GM18519 (cell line): ENCODE measurements around the gene VANGL2.

Experiments used
- ATAC-seq: cut with Tn5 transposase; IDR thresholded peaks from one replicate; pipeline ENCODE4 v1.9.1; 2021; ENCODE audit warnings: mild to moderate bottlenecking, moderate library complexity; ENCODE audit not compliant: unreplicated experiment, low FRiP score

VANGL2 gene

DNA sequence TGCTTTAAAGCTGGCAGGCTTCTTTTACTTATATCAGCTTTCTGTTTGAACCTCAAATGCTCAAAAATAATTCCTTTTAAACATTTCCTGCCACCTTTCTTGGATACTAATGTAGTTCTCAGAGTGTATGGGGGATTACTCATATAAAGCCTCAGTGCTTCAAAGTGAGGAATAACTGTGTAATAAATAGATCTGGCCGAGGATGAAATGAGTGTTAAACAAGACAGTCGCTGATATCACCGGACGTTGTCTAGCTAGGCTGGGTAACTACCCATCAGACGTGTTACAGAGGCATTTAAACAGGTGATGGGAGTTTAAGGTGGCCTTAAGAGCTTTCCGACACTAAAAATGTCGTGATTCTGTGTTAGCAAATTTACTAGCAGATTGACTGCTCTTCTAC is 53.1 kb downstream of the VANGL2 start:
- peak; percentile 42 for ATAC-seq

DNA sequence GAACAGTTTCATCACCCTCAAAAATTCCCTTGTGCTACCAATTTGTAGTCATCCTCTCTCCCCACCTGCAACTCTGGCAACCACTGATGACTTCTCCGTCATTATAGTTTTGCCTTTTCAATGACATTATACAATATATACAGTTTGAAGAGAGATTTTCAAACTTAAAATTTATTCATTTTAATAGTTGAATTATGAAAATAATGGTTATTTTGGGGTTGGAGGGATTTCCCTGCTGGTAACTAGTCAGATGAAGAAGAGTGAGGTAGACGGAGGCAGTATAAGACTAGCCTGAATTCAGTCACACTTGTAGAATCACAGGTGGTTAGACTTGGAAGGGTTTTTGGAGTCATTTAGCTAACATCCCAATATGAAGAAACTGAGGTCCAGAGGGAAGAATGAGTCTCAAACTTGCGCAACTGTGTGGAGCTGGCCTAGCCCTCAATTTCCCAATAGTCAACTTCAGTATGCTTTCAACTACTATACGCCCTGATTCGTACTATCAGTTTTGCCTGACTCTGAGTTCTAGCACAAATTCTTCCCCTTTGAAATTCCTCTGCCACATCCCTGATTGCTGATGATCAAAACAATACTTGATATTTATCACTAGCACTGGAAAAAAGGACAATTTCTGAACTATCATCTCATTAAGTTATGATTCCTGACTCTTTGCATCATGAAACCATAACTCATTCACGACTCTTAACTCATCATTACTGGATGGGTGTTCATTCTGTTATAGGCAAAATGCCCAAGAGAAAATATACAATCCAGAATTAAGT is 54.2 kb downstream of the VANGL2 start:
- no peak for ATAC-seq

DNA sequence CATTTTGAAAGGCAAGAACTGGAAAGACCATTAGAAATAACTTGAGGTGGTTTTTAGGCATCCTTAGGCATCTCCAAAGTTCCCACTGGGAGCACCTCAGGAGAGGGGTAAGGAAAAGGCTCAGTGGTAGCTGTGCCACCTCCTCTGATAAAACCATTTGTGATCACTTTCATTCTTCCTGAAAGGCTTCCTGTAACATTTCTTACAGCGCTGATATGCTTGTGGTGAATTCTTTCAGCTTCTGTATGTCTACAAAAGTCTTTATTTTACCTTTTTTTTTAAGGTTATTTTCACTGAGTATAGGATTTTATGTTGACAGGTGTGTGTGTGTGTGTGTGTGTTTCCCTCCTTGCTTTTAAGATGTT is 54.8 kb downstream of the VANGL2 start:
- no peak for ATAC-seq

DNA sequence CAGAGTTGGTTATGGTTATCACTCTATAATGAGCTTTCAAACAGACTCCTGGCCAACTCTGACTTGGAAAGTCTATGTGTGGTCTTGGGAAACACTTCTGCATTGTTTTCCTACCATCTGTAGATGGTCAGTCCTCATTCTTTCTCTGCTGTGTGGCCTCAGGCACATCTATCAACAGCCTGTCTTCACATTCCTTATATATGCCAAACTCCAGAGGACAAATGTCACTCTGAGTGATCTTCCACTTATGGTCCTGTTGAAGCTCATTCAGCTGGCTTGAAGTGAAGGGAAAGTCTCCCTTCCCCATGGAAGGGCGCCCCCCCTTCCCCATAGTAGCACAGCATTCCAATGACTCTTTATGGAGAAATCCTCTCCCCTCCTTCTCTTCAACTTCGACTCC is 58.7 kb downstream of the VANGL2 start:
- no peak for ATAC-seq

DNA sequence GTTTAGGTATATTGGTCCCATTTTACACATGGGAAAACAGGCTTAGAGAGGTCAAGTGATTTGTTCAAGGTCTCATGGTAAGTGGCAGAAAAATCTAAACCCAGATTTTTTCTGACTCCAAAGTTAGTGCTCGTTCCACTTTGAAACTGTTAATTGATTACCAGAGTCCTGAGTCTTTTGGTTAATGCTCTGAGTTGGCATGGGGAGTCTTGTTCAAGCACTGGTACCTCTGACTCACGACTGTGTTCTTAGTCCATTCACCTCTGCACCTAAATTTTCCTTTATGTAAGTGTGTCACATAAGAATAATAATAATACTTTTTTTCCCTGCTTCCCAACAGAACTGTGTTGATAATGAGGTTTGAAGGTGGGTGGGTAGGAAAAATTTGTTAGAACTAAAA is 59.3 kb downstream of the VANGL2 start:
- ATAC-seq: no peak

DNA sequence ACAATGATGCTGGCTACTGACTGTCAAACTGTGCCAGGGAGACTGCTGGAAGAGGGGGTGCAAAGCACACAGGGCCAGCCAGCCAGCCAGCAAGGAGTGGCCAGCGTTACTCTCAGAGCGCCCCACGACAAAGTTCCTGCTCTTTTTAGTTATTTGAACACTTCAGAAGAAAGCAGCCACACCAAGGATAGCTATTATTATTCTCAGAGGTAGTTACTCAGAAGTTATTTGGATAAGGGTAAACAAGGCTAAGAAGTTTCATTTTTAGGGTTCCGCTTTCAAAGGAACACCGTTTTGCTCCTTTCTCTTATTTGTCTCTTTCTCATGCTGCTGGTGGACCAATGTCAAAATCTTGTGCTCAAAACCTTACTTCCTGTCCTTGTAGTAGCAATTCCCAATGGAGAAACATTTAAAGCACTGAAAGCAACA is 59.9 kb downstream of the VANGL2 start:
- ATAC-seq: no peak

DNA sequence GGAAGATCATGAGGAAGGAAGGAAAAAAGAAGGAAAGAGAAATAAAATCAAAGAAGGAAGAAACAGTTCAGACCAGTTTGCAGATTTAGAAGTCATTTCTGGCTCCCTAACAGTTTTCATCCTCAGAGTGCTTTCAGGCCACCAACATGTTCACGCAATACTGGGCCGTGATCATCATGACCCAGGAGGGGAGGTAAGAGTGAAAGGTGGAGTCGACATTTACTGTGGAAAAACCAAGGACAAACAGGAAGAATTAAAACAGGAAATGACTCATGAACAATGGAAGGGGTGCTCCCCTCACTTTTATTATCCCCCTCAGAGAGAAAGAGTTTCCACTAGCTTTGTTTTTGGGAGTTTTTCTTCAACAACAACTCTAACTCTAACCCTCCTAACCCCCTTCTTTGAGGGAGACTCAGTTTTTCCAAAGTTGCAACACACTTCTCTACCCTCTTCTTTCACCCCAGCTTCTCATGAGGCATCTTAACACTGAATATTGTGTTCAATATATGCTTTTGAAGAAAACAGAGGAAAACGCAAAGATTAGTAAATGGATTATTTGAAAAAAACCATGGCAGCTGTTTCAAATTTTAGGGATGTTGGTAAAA is 60.4 kb downstream of the VANGL2 start:
- ATAC-seq: no peak

DNA sequence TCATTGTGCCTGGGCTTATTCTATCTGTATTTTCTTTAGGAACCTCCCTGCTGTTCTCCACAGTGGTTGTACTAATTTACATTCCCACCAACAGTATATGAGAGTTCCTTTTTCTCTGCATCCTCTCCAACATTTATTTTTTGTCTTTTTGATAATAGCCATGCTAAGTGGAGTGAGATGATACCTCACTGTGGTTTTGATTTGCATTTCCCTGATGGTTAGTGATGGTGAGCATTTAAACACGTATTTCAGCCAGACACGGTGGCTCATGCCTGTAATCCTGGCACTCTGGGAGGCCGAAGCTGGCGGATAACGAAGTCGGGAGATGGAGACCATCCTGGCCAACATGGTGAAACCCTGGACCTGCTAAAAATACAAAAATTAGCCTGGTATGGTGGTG is 64.8 kb downstream of the VANGL2 start:
- no peak for ATAC-seq

DNA sequence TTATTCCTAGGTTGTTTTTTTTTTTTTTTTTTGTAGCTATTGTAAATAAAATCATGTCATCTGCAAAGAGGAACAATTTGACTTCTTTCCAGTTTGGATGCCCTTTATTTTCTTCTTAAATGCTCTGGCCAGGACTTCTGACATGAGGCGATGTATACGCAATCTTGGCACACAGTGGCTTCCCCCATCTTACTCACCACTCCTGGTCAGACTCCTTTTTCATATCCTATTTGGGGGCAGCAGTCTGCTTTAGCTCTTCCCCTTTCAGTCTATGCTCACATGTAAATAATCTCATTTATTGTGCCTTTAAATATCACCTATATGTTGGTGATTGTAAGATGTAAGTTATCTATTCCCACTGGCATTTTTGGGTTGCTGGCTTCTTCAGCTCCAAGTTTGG is 66.6 kb downstream of the VANGL2 start:
- ATAC-seq: no peak

DNA sequence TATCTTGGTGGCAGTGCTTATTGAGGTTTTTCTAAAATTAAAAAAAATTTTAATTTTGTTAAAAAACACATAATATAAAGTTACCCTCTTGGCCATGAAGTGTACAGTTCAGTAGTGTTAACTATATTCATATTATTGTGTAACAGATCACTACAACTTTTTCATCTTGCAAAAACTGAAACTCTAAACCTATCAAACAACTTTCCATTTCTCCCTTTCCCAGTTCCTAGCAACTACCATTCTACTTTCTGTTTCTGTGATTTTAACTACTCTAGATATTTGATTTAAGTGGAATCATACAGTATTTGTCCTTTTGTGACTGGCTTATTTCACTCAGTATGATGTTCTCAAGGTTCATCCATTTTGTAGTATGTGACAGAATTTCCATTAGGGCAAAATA is 67.2 kb downstream of the VANGL2 start:
- no peak for ATAC-seq

DNA sequence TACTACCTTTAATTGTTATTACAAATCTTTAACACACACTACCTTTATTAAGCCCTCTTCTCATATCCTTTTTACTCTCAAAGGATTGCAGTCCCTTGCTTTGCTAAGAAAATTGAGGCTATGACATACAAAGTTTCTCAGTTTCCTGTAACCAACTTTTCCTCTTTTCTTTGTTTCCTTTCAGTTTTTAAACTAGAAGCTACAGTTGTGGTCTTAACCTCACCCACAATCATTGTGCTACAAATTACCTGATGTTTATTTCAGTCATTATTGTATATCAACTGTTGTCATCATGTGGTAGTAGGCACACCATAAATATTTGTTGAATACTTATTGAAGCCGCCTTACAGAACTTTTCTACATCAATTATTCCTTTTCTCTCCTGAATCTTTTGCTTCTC is 70.9 kb downstream of the VANGL2 start:
- ATAC-seq: no peak

DNA sequence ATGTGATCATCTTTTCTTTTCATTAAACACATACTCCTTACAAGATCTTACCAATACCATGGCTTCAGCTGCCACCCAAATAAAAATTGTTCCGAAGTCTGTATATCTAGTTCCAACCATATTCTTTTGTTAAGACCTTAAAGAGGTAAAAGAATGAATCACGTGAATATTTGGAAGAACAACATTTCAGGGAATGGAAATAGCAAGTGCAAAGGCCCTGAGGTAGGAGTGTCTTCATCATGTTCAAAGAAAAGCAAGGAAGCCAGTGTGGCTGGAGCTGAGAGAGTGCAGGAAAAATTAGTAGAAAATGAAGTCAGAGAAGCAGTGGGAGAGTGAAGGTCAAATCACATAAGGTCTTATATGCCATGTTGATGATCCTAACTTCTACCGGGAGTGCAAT is 71.7 kb downstream of the VANGL2 start:
- no peak for ATAC-seq

DNA sequence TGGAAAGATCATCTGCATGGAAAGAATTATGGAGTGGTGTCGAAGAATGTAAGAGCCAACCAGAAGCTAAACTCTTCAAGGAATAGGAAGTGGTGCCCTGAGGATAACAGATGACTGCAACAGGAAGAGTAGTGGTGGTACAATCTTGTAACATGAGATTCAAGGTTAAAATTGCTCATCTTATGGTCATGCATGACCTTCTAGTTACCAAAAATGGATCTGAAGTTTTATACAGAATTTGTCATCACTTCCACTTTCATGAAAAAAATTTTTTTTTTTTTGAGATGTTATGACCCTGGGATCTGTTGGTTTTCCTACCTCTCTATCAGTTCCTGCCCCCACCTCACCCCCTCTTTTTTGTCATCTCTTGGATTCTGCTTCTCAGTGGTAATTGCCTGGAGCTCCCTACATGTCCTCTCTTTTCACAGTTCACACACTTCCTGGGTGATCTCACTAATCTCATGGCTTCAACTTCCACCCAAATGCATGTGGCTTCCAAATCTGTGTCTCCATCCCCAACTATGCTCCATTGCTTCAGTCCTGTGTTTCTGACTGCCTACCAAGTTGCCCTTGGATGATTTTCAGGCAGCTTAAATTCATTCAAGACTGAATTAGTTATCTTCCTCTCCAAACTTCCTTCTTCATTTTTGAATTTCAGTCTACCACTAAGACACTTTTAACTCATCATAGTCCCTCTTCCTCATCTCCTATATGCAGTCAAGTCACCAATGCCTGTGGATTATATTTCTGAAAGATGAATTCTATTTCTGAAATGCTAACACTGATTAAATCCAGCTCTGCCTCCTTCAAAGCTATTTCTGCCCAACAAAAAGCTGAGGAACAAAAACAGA is 74.3 kb downstream of the VANGL2 start:
- ATAC-seq: no peak
